Measurements from ENCODE around the gene PCDH9.
"Not testable (repeated sequence)": the region's sequence is repeated elsewhere in the genome, so short reads cannot be mapped to it uniquely, and the experiment has no call there.

The PCDH9 gene

DNA sequence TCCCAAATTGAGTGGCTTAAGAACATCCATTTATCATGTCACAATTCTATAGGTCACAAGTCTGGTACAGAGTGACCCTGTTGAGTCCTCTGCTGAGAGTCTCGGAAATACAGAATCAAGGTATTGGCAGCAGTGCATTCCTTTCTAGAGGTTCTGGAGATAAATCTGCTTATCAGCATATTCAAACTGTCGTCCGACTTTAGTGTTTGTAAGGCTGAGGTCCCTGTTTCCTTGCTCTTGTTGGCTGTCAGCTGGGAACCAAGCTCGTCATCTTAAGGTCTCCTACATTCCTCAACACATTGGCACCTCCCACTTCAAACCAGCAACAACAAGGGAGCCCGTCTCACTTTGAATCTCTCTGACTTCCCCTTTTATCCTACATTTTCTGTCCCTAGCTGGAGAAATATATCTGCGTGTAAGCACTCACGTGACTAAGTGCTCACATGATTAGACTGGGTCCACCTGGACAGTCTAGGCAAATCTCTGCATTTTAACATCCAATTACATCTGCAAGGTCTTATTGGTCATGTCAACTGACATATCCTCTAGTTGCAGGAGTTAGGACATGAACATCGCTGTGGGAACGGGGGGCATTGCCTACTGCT, 886.8 kb downstream of the PCDH9 start:
- no peak for DNase-seq (ENCODE audit: low read depth)

DNA sequence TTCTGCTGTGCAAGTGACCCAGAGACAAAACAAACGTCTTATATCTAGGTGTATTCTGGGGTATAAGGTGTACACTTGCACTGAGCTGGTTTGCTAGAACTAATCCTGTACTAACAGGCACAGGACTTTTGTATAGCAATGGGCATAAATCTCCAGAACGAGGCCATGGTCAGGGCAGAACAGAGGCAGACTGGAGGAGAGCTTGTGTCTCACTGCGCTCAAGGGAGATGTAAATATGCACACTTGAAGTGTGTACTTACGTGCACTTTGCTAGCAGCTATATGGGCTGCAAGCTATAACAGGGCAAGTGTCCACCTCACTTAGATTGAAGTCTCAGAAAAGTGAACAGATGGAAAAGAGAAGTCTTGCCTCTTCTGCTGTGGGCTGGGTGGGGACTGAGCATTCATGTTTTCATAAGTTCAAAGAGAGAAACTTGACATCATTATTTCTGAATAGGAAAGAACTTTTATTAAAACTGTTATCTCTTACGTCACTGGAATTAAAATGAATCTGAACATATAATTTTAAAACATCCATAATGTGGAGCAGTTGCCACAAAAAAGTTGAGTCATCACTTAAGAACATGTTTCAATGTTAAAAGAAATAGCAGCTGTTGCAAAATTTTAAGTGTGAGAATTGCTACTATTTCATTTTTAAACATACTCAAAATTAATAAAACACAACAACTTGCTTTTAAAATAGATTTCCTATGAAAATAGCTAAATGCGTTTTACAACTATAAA, 888.3 kb downstream of the PCDH9 start:
- DNase-seq (ENCODE audit: low read depth) = no peak

DNA sequence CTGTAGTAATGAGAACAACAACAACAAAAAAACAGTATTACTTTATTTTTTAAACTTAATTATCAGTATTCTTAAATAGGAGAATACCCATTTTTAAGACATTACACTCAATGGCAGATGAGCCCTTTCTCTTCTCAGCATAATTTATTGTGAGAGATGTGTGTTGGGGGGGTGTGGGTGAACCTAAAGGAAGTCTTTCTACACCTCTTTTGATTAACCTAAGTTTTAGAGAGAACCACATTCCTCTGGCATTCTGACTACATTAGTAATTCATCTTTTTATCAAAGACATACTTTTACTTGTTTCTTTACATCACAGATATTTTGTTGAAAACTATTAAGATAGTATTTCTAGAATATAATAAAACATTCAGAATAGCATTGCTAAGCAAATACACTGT, 890.9 kb downstream of the PCDH9 start:
- DNase-seq (ENCODE audit: low read depth) = no peak

DNA sequence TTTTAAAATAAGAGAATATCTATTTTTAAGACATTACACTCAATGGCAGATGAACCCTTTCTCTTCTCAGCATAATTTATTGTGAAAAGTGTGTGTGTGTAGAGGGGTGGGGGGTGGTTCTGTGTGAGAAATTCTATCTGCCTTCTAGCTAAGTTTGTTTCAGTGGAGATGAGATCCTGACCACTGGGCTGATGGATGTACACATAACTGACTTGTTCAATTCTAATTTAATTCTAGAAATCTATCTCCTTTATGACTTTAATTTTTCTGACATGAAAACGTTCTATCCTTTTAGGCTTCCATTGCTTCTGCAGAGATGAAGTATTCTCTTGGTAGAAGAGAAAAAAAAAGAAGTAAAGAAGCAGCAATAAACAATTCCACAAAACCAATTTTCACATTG, 891.6 kb downstream of the PCDH9 start:
- no peak for DNase-seq (ENCODE audit: low read depth)

DNA sequence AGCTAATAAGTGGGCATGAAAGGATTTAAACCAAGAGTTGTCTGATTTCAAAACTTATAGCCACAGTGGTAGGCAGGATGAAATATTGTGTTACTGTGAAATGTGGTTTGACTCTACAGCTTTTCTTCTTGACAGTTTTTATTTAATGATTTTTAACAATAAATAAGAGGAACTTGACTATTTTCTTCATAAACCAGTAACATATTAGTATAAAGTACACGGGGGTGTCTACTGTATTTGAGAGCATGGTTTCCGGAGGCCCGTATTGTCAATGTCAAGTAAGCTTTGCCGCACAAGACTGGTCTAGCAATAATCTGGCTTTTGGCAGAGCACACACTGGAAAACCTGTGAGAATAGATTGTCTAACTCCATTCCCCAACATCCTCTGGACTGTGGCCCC, 894.5 kb downstream of the PCDH9 start:
- DNase-seq (ENCODE audit: low read depth) = no peak

DNA sequence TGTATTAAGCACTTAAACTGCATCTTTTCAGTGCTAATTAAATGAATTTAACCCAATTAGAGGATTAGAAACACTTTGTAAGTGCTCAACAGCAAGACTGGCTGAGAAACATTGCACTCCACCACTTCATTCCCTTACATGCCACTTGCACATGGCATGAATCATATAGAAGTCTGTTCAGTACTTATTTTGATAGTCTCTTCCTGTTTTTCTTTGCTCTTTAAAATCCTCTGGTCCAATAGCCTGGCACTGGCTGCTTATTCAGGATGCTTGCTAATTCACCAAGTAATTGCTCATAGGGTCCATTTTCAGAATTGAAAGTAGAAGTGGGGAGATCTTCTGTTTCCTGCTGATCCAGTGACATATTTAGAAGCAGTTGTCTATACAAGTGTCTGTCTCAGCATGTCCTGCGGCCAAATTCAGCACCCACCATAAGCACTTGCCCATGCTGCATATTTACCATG, 900.1 kb downstream of the PCDH9 start:
- no peak for DNase-seq (ENCODE audit: low read depth)

DNA sequence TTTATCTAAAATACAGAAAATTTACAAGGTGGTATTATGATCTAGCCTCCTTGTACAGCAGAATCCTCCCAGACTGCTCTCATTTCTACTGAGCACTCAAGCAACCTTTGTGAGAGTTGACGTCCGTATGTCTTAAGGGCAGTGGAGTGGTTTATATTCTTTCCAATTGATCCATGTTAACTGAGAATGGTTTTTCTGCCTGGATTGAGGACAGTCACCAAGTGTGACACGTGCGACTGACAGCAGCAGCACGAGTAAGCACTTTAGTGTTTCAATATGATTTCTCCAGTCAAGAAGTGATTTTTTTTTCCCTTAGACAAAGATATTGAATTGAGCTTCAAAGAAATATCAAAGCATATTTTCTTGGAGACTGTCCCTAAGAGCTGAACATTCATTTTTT, 901.7 kb downstream of the PCDH9 start:
- DNase-seq (ENCODE audit: low read depth) = no peak

DNA sequence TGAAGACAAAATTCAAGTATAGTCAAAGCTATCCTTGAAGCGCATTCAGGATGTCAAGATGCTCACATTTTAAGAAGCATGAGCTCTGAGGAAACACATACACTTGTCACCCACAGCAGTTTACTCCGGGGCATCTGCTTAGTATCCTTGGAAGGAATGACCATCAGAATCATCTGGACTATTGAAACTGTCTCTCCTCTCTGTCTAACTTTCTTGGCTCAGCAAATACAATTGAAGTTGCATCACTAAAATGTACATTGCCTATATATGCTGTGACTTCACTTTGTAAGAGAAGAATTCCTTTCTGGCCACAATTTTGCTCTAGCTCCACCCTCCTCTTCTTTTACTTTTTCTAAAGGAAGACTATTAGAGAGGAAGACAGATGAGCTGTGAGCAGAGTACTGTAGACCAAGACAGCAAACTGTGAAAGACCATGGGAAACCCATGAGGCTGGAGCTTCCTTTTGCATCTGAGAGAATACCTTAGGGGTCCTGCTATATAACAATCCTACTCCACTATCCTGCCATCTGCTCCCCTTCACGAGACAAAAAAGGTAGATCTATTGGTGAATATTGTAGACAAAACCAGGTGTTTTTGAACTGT, 906.3 kb downstream of the PCDH9 start:
- DNase-seq (ENCODE audit: low read depth) = no peak

DNA sequence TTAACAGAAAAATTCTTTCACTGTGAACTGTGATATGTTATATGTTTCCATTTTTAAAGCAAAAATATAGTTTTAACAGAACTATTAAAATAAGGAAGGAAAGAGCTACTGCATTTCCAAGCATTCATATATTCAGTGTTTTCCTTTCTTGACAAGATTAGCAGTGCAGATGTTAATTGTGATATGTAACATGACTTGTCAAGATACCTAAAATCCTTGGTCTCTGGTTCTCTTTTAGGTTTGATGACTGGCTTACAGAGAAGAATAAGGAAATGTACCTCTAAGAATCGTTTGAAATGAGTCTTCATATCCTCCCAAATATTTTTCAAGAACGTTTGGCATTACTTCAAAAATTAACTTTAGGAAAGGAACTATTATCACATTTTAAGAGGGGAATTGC, 907.2 kb downstream of the PCDH9 start:
- no peak for DNase-seq (ENCODE audit: low read depth)

DNA sequence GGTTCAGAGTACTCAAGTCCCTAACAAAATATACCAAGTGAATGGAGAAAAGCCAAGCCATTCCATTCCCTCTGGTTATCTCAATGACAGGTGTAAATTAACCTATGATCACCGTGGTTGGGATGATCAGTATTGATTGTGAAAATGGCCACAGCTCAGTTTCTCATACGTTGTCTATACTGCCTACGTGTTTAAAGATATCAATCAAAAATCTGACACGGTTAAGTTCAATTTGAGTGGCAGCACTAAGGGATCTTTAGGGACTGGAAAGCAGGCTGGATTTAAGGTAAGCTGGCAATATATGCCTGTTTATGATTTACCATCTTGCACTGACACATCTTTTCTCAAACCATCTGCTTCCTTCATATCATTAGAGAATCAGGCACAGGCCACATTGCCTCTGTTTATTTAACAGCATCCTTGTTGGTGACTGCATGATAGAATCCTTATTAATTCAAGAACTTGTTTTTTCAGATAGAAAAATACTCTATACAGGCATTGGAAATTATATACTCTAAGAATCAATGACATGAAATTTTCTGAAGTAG, 907.9 kb downstream of the PCDH9 start:
- no peak for DNase-seq (ENCODE audit: low read depth)

DNA sequence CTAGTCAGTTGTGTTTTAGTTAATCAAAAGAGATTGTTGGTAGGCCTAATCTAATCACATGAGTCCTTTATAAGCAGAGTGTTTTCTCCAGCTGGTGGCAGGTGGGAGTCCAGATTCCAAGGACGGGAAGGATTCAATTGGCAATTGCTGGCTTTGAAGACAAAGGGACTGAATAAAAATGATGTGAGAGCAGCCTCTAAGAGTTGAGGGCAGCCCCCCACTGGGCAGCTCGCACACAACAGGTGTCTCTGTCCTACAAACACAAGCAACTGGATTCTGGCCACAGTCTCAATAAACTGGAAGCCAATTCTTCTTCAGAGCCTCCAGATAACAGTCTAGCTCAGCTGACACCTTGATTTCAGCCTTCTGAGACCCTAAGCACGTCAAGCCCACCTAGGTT, 915.2 kb downstream of the PCDH9 start:
- DNase-seq (ENCODE audit: low read depth) = no peak

DNA sequence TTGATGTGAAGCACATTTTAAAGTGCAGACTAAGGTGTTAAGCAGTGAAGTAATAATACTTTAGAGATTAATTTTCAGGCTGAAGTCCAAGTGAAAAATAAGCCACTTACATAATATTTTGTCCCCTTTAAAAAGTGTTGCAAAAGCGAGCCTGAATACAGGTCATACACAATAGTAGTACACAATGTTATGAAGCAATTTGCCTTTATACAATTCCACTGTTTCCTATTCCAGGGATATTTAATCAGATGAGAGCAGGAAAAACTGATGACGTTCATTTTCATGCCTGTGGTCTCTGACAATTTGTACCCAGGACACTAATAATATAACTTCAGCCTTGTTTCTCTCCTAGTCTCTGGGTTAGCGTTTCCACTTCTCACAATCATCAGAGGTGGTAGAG, 916.7 kb downstream of the PCDH9 start:
- DNase-seq (ENCODE audit: low read depth) = no peak

DNA sequence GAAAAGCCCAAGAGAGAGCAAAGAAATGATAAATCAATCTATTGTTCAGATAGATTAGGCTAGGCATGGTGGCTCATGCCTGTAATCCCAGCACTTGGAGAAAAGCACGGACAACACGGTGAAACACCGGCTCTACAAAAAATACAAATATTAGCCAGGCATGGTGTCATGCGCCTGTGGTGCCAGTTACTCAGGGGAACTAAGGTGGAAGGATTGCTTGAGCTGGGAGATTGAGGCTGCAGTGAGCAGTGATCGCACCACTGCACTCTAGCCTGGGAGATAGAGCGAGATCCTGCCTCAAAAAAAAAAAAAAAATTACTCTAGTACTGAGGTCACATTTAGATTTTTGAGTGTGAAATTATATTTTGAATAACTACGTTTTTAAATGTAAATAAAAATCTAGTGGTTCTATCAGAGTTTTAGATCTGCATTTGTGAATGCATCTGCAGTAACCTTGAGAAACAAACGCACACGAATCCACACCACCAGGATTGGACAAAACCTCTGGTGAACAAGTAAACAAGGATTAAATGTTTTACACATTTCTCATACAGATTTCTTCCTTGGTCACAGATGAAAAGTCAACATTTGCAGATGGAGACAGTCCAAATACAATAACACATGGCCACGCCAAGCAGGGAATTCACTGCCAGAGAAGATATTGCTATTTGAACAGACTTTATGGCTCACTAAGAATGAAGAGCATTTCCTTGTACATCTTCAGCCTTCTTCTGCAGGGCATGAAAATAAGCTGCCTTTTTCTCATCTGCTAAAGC, 917.6 kb downstream of the PCDH9 start:
- DNase-seq (ENCODE audit: low read depth) = no peak

DNA sequence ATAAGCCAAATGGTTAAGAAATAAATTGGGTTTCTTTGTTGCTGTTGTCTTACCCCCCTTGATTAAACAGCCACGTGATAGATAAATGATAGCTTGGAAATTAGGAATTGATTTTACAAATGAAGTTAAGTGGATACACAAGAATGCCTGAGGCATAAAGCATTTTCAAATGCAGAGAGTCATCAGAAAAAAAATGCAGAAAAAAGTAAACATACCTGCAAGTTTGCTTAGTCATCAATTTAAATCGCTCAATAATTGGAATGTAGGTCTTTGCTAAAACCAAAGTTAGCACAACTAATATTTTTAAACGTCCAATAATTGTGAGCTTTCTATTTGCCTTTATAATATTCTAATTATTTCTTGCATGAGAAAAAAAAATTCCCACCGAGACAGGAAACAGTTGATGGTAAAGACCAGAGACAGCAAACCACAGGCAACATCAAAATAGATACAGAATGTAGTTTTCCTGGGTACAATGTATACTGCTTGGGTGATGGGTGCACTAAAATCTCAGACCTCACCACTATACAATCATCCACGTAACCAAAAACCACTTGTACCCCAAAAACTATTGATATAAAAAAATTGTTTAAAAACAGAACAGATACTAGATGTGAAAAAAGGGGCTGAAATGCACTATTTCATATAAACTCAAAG, 924.0 kb downstream of the PCDH9 start:
- DNase-seq (ENCODE audit: low read depth) = no peak

DNA sequence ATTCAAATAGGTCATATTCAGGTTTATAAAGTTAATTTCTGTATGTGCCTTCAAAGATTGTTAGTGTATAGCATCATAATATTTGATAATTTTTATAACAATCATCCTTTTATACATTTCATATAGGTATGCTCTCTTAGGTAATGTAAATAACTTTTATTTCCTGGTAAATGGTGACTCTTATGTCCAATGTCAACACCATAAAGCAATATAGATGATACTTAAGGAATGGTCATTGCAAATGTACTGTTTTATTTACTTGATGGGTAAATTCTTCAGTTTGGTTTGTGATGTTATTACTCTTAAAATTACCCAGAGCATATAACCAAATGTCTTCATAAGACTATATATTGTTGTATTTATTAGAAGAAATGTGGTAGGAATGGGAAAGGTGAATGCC, 928.7 kb downstream of the PCDH9 start:
- DNase-seq (ENCODE audit: low read depth) = no peak

DNA sequence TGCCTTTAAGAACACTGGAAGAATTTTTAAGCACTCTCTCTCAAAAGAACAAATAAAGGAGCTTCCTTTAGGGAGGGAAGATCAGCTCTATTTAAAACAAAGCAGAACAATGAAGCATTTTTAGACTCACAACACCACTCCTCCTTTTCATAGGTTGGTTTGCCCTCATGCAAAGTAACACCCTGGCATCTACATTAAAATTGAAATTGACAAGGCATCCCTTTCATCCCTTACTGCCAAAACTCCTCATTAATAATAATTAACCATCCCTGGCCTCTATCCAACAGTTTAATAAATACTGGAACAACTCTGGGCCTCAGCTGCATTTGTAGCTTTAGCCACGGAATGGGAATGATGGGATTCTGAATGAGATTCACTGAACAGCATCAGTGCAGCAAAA, 929.1 kb downstream of the PCDH9 start:
- DNase-seq (ENCODE audit: low read depth) = no peak

DNA sequence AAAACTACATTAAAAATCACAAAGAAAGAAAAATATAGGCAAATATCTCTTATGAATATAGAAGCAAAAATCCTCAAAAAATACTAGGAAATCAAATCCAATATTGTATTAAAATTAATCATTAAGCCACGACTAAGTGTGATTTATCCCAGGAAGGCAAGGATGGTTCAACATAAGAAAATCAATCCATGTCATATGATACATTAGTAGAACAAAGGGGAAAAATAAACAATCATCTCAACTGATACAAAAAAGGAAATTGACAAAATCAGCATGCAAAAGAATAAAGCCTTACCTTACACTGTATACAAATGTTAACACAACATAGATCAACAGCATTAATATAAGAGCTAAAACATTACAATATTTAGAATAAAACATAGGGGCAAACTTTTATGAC, 933.3 kb downstream of the PCDH9 start:
- no peak for DNase-seq (ENCODE audit: low read depth)

DNA sequence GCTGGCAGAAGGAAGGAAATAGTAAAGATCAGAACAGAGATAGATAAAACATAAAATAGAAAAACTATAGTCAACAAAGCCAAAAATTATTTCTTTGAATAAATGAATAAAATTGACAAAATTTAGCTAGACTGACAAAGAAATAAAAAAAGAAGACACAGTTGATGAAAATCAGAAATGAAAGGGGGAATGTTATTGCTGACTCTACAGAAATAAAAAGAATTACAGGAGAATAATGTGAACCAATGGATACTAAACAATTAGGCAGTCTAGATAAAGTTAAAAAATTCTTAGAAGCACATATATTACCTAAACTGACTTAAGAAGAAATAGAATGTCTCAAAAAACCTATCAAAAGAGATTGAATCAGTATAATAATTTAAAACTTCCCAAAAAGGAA, 933.8 kb downstream of the PCDH9 start:
- no peak for DNase-seq (ENCODE audit: low read depth)

DNA sequence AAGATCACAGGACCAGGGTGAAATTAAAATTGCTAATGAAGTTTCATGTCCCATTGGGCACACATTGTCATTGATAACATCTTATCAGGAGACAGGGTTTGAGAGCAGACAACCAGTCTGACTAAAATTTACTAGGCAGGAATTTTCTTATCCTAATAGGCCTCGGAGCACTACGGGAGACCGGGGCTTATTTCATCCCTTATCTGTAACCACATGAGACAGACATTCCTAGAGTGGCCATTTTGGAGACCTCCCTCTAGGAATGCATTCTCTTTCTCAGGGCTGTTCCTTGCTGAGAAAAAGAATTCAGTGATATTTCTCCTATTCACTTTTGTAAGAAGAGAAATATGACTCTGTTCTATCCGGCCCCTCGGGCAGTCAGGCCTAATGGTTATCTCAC, 943.3 kb downstream of the PCDH9 start:
- DNase-seq (ENCODE audit: low read depth) = not testable (repeated sequence)

DNA sequence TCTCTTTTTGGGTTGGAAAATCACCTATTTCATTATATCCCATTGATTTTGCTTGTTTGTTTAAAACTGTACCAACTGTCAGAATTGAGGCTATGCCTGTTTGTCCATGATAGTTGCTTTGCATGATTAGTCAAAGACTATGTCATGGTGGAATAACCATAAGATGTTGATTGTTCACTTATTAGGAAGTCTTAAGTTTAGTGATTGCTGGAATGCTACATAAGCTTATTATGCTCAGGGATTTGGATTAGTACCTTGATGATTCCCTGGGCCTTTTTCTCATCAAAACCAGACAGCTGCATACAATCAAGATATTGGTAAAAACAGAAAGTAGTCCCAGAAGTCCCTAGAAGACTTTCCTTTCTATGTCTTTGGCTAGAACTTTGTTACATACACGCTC, 954.7 kb downstream of the PCDH9 start:
- no peak for DNase-seq (ENCODE audit: low read depth)

DNA sequence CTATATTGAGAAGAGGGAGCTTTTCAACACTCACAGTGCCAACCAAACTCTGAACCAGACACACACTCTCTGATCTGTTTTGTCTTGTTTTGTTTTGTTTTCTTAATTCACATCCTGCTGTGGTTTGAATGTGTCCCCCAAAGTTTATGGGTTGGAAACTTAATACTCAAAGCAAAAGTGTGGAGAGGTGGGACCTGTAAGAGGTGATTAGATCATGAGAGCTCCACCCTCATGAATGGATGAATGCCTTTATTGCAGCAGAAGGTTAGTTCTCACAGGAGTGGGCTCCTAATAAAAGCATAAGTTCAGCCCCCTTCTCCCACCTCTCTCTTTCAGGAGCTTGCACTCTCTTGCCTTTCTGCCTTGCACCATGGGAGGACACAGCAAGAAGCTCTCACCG, 957.1 kb downstream of the PCDH9 start:
- no peak for DNase-seq (ENCODE audit: low read depth)

DNA sequence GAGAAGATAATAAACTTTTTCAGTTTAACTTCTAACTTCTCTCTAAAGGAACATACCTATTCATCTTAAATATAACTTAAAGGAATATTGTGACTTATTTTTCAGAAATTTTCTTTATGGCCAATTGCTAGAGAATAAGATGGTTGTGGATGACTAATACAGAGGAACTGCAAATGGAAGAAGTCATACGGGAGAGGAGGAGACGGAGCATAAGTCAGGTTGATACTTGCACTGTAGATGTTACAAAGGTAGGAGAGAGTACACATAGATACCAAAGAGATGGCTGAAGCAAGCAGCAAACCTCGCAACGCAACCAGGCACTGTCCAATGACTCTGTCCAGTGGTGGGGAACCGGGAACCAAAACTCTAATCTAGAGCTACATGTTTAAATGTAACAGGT, 963.4 kb downstream of the PCDH9 start:
- DNase-seq (ENCODE audit: low read depth) = no peak
